ENCODE measurements around the gene ATF6. TPM values are rescaled to one million over a fixed set of nuclear protein-coding genes. Genes with fewer than 3 reads are reported as not detected.

The ATF6 gene
- total RNA-seq, 5 donors from 2014 or later (not counting 1 experiment from before 2014, with no cell fraction given): 18.7 to 27.6 (median 21.9) TPM

GRCh38 chr1:161885759-161886158 is 119.6 kb downstream of the ATF6 start:
- Histone ChIP-seq H3K36me3 (ENCODE audit: control insufficient read depth in 2 of 2, extremely low read depth in 1 of 2, insufficient read depth in 1 of 2, low read length in 1 of 2) (peaks cover 3 to 19% of the 10 kb centered on the region in 2 donors), H3K27me3 (replicated peaks in 1 of 2; ENCODE audit: control insufficient read depth in 2 of 2, extremely low read depth in 1 of 2, insufficient read depth in 2 of 2, low read length in 1 of 2) (no peaks in the 10 kb centered on the region), H3K27ac (ENCODE audit: low read length) (no peak overlapping the region), H3K9me3 (no peaks in the 10 kb centered on the region), H3K4me3 (ENCODE audit: control insufficient read depth in 1 of 2, extremely low read depth in 1 of 2, low read length in 1 of 2) (no peak overlapping the region), H3K4me1 (ENCODE audit: control insufficient read depth in 1 of 2, extremely low read depth in 1 of 2, insufficient read depth in 2 of 2, low read length in 2 of 2) (no peaks in the 10 kb centered on the region)
- DNase-seq: no peak
- Mint-ChIP-seq H3K27ac (no peak overlapping the region), H3K4me3 (no peak overlapping the region), H3K9me3 (no peaks in the 10 kb centered on the region), H3K27me3 (no peaks in the 10 kb centered on the region), H3K4me1 (peaks cover 0 to 11% (median 5%) of the 10 kb centered on the region in 3 donors), H3K36me3 (peaks cover 38% of the 10 kb centered on the region)
- WGBS (ENCODE audit: insufficient coverage): no CpG with 5 or more reads among the region's 1 CpG
- ATAC-seq (replicated peaks in 1 of 4): no peak
- ChIA-PET CTCF (no interaction called here), POLR2A (no interaction called here)

DNA sequence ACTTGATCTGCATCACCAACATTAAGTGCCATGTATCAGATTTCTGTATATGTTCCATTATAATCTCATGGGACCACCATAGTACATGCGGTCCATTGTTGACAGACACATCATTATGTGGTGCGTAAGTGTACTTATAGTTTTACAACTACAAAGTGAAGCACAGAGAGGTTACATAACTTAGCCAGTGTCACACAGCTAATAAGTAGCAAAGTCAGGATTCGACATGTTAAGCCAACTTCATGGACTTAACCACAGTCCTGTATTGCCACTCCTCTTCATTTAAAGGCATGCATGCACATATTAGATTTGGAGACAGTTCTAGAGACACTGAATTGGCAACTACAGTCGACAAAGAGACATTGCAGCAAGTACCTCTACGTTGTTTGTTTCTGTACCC is 120.5 kb downstream of the ATF6 start:
- Mint-ChIP-seq H3K4me3 (no peak overlapping the region), H3K4me1 (peaks cover 0 to 7% (median 5%) of the 10 kb centered on the region in 3 donors), H3K27me3 (no peaks in the 10 kb centered on the region), H3K9me3 (no peaks in the 10 kb centered on the region), H3K36me3 (peaks cover 46% of the 10 kb centered on the region), H3K27ac (no peak overlapping the region)
- Histone ChIP-seq H3K27ac (ENCODE audit: low read length) (no peak overlapping the region), H3K36me3 (ENCODE audit: control insufficient read depth in 2 of 2, extremely low read depth in 1 of 2, insufficient read depth in 1 of 2, low read length in 1 of 2) (peaks cover 10 to 23% of the 10 kb centered on the region in 2 donors), H3K4me1 (ENCODE audit: control insufficient read depth in 1 of 2, extremely low read depth in 1 of 2, insufficient read depth in 2 of 2, low read length in 2 of 2) (no peaks in the 10 kb centered on the region), H3K4me3 (ENCODE audit: control insufficient read depth in 1 of 2, extremely low read depth in 1 of 2, low read length in 1 of 2) (no peak overlapping the region), H3K27me3 (replicated peaks in 1 of 2; ENCODE audit: control insufficient read depth in 2 of 2, extremely low read depth in 1 of 2, insufficient read depth in 2 of 2, low read length in 1 of 2) (no peaks in the 10 kb centered on the region), H3K9me3 (no peaks in the 10 kb centered on the region)
- no peak for ATAC-seq (replicated peaks in 1 of 4)
- ChIA-PET CTCF (interaction anchor here in 1 of 2 donors (0.6 kb wide), 1 partner anchor 15 kb away, joined by 3 read pairs; no protein-coding TSS in a partner anchor), POLR2A (no interaction called here)
- no peak for DNase-seq
- WGBS (ENCODE audit: insufficient coverage): 100% methylated on average over 2 of the region's 5 CpGs

- no CpG with 5 or more reads among the region's 3 CpGs for WGBS (ENCODE audit: insufficient coverage)
- Mint-ChIP-seq H3K4me3 (no peak overlapping the region), H3K27me3 (no peaks in the 10 kb centered on the region), H3K36me3 (peaks cover 47% of the 10 kb centered on the region), H3K4me1 (peaks cover 0 to 6% (median 5%) of the 10 kb centered on the region in 3 donors), H3K27ac (no peak overlapping the region), H3K9me3 (no peaks in the 10 kb centered on the region)
- Histone ChIP-seq H3K9me3 (no peaks in the 10 kb centered on the region), H3K27ac (ENCODE audit: low read length) (no peak overlapping the region), H3K27me3 (replicated peaks in 1 of 2; ENCODE audit: control insufficient read depth in 2 of 2, extremely low read depth in 1 of 2, insufficient read depth in 2 of 2, low read length in 1 of 2) (no peaks in the 10 kb centered on the region), H3K36me3 (ENCODE audit: control insufficient read depth in 2 of 2, extremely low read depth in 1 of 2, insufficient read depth in 1 of 2, low read length in 1 of 2) (peaks cover 10 to 23% of the 10 kb centered on the region in 2 donors), H3K4me3 (ENCODE audit: control insufficient read depth in 1 of 2, extremely low read depth in 1 of 2, low read length in 1 of 2) (no peak overlapping the region), H3K4me1 (ENCODE audit: control insufficient read depth in 1 of 2, extremely low read depth in 1 of 2, insufficient read depth in 2 of 2, low read length in 2 of 2) (no peaks in the 10 kb centered on the region)
- DNase-seq (no peak), ATAC-seq (replicated peaks in 1 of 4) (no peak)
- CTCF ChIA-PET: interaction anchor here in 1 of 2 donors (1.0 kb wide), 1 partner anchor 29 kb away, joined by 3 read pairs; no protein-coding TSS in a partner anchor
- POLR2A ChIA-PET: no interaction called here
Measured at GRCh38 chr1:161887730-161888287, 121.7 kb downstream of the ATF6 start.

GRCh38 chr1:161890574-161890973 is 124.5 kb downstream of the ATF6 start:
- CTCF ChIA-PET: no interaction called here
- Histone ChIP-seq H3K36me3 (ENCODE audit: control insufficient read depth in 2 of 2, extremely low read depth in 1 of 2, insufficient read depth in 1 of 2, low read length in 1 of 2) (peaks cover 10 to 23% of the 10 kb centered on the region in 2 donors), H3K4me3 (ENCODE audit: control insufficient read depth in 1 of 2, extremely low read depth in 1 of 2, low read length in 1 of 2) (no peak overlapping the region), H3K27ac (ENCODE audit: low read length) (no peak overlapping the region), H3K4me1 (ENCODE audit: control insufficient read depth in 1 of 2, extremely low read depth in 1 of 2, insufficient read depth in 2 of 2, low read length in 2 of 2) (no peaks in the 10 kb centered on the region), H3K9me3 (no peaks in the 10 kb centered on the region), H3K27me3 (replicated peaks in 1 of 2; ENCODE audit: control insufficient read depth in 2 of 2, extremely low read depth in 1 of 2, insufficient read depth in 2 of 2, low read length in 1 of 2) (no peaks in the 10 kb centered on the region)
- no peak overlapping the region for H3K27ac Mint-ChIP-seq
- WGBS (ENCODE audit: insufficient coverage): 94% methylated on average over 16 of the region's 22 CpGs
- peaks cover 0 to 5% (median 0%) of the 10 kb centered on the region in 3 donors for H3K4me1 Mint-ChIP-seq
- H3K9me3 Mint-ChIP-seq: no peaks in the 10 kb centered on the region
- DNase-seq (no peak), ATAC-seq (replicated peaks in 1 of 4) (no peak)
- peaks cover 51% of the 10 kb centered on the region for H3K36me3 Mint-ChIP-seq
- no peaks in the 10 kb centered on the region for H3K27me3 Mint-ChIP-seq
- POLR2A ChIA-PET: no interaction called here
- H3K4me3 Mint-ChIP-seq: no peak overlapping the region

- no peak overlapping the region for H3K4me3 ChIP-seq (ENCODE audit: control insufficient read depth in 1 of 2, extremely low read depth in 1 of 2, low read length in 1 of 2)
- no peak overlapping the region for H3K4me3 Mint-ChIP-seq
- no peaks in the 10 kb centered on the region for H3K4me1 Mint-ChIP-seq
- H3K9me3 Mint-ChIP-seq: no peaks in the 10 kb centered on the region
- no peaks in the 10 kb centered on the region for H3K4me1 ChIP-seq (ENCODE audit: control insufficient read depth in 1 of 2, extremely low read depth in 1 of 2, insufficient read depth in 2 of 2, low read length in 2 of 2)
- WGBS (ENCODE audit: insufficient coverage): no CpG with 5 or more reads among the region's 2 CpGs
- ChIA-PET POLR2A (interaction anchor here in 1 of 2 donors (0.6 kb wide), 1 partner anchor 89 kb away, joined by 3 read pairs; no protein-coding TSS in a partner anchor), CTCF (no interaction called here)
- H3K27ac Mint-ChIP-seq: no peak overlapping the region
- no peaks in the 10 kb centered on the region for H3K9me3 ChIP-seq
- no peak overlapping the region for H3K27ac ChIP-seq (ENCODE audit: low read length)
- no peaks in the 10 kb centered on the region for H3K27me3 Mint-ChIP-seq
- H3K36me3 ChIP-seq (ENCODE audit: control insufficient read depth in 2 of 2, extremely low read depth in 1 of 2, insufficient read depth in 1 of 2, low read length in 1 of 2): no peaks in the 10 kb centered on the region
- no peaks in the 10 kb centered on the region for H3K27me3 ChIP-seq (replicated peaks in 1 of 2; ENCODE audit: control insufficient read depth in 2 of 2, extremely low read depth in 1 of 2, insufficient read depth in 2 of 2, low read length in 1 of 2)
- peaks cover 4% of the 10 kb centered on the region for H3K36me3 Mint-ChIP-seq
- ATAC-seq (replicated peaks in 1 of 4) (no peak), DNase-seq (no peak)
Measured at GRCh38 chr1:161899091-161899490, 133.0 kb downstream of the ATF6 start.

- no peak overlapping the region for H3K27ac ChIP-seq (ENCODE audit: low read length)
- DNase-seq (no peak), ATAC-seq (replicated peaks in 1 of 4) (no peak)
- Mint-ChIP-seq H3K4me3 (no peak overlapping the region), H3K4me1 (peaks cover 6 to 7% (median 7%) of the 10 kb centered on the region in 3 donors), H3K27ac (no peak overlapping the region), H3K9me3 (no peaks in the 10 kb centered on the region), H3K27me3 (no peaks in the 10 kb centered on the region), H3K36me3 (peaks cover 4% of the 10 kb centered on the region)
- H3K4me3 ChIP-seq (ENCODE audit: control insufficient read depth in 1 of 2, extremely low read depth in 1 of 2, low read length in 1 of 2): no peak overlapping the region
- H3K36me3 ChIP-seq (ENCODE audit: control insufficient read depth in 2 of 2, extremely low read depth in 1 of 2, insufficient read depth in 1 of 2, low read length in 1 of 2): no peaks in the 10 kb centered on the region
- POLR2A ChIA-PET: interaction anchor here in 1 of 2 donors (0.6 kb wide), 1 partner anchor 161 kb away, joined by 4 read pairs; no protein-coding TSS in a partner anchor
- WGBS (ENCODE audit: insufficient coverage): no CpG with 5 or more reads among the region's 5 CpGs
- no peaks in the 10 kb centered on the region for H3K27me3 ChIP-seq (replicated peaks in 1 of 2; ENCODE audit: control insufficient read depth in 2 of 2, extremely low read depth in 1 of 2, insufficient read depth in 2 of 2, low read length in 1 of 2)
- CTCF ChIA-PET: no interaction called here
- H3K4me1 ChIP-seq (ENCODE audit: control insufficient read depth in 1 of 2, extremely low read depth in 1 of 2, insufficient read depth in 2 of 2, low read length in 2 of 2): no peaks in the 10 kb centered on the region
- no peaks in the 10 kb centered on the region for H3K9me3 ChIP-seq
Measured at GRCh38 chr1:161900160-161900559, 134.0 kb downstream of the ATF6 start.
